ENCODE measurements around the gene SYNJ2. TPM values are rescaled to one million over a fixed set of nuclear protein-coding genes. Genes with fewer than 3 reads are reported as not detected.
"Not testable (repeated sequence)": the region's sequence is repeated elsewhere in the genome, so short reads cannot be mapped to it uniquely, and the experiment has no call there.

SYNJ2 gene
- total and polyA plus RNA-seq, 3 experiments from 2014 or later = 8.7 to 17.5 (median 16.7) TPM

DNA sequence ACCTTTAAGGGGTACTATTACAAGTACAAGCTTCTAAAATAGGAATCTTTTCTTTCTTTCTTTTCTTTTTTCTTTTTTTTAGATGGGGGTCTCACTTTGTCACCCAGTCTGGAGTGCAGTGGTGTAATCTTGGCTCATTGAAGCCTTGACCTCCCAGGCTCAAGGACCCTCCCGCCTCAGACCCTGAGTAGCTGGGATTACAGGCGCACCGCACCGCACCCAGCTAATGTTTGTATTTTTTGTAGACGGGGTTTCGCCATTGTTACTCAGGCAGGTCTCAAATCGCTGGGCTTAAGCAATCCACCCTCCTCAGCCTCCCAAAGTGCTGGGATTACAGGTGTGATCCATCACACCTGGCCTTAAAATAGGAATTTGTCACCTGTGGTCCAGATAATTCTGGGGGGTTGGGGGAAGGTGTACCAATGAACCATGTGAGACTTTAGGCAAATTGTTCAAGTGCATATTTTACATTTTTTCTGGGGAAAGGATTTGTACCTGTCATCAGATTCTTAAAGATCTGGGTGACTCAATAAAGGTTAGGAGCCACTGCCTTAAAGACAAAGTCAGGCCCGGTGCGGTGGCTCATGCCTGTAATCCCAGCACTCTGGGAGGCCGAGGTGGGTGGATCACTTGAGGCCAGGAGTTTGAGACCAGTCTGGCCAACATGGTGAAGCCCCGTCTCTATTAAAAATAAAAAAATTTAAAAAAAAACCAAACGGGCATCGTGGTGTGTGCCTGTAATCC lies 19.7 kb upstream of the SYNJ2 start:
- H3K27me3 Mint-ChIP-seq = peaks cover 7 to 16% of the 10 kb centered on the region in 2 donors
- Histone ChIP-seq H3K27me3 (ENCODE audit: insufficient read depth, low read length, poor library complexity, severe bottlenecking) (no peaks in the 10 kb centered on the region), H3K36me3 (ENCODE audit: insufficient read depth, low read length) (no peaks in the 10 kb centered on the region), H3K27ac (ENCODE audit: low read depth, low read length) (no peak overlapping the region), H3K9me3 (ENCODE audit: low read length) (peaks cover 11% of the 10 kb centered on the region), H3K4me1 (ENCODE audit: insufficient read depth, low read length) (peaks cover 16% of the 10 kb centered on the region), H3K4me3 (ENCODE audit: low read length) (no peak overlapping the region)
- H3K4me1 Mint-ChIP-seq = peaks cover 0 to 8% (median 7%) of the 10 kb centered on the region in 3 donors
- peaks cover 0 to 29% (median 6%) of the 10 kb centered on the region in 3 donors for H3K36me3 Mint-ChIP-seq
- peaks cover 16 to 27% (median 22%) of the 10 kb centered on the region in 5 donors for H3K9me3 Mint-ChIP-seq
- DNase-seq = no peak
- POLR2A ChIA-PET = no interaction called here
- CTCF ChIA-PET = interaction anchor here (1.2 kb wide), 1 partner anchor 16 kb away, joined by 3 read pairs; no protein-coding TSS in a partner anchor
- H3K4me3 Mint-ChIP-seq = no peak overlapping the region
- no peak overlapping the region for H3K27ac Mint-ChIP-seq

GRCh38 chr6:157962601-157963302 lies 18.9 kb upstream of the SYNJ2 start:
- Histone ChIP-seq H3K36me3 (ENCODE audit: insufficient read depth, low read length) (no peaks in the 10 kb centered on the region), H3K4me3 (ENCODE audit: low read length) (no peak overlapping the region), H3K27ac (ENCODE audit: low read depth, low read length) (no peak overlapping the region), H3K9me3 (ENCODE audit: low read length) (peaks cover 11% of the 10 kb centered on the region), H3K27me3 (ENCODE audit: insufficient read depth, low read length, poor library complexity, severe bottlenecking) (no peaks in the 10 kb centered on the region), H3K4me1 (ENCODE audit: insufficient read depth, low read length) (peaks cover 16% of the 10 kb centered on the region)
- H3K4me3 Mint-ChIP-seq = no peak overlapping the region
- H3K4me1 Mint-ChIP-seq = peaks cover 0 to 8% (median 7%) of the 10 kb centered on the region in 3 donors
- ChIA-PET CTCF (no interaction called here), POLR2A (no interaction called here)
- H3K27me3 Mint-ChIP-seq = peaks cover 7 to 16% of the 10 kb centered on the region in 2 donors
- peaks cover 0 to 29% (median 6%) of the 10 kb centered on the region in 3 donors for H3K36me3 Mint-ChIP-seq
- H3K27ac Mint-ChIP-seq = no peak overlapping the region
- no peak for DNase-seq
- peaks cover 16 to 25% (median 21%) of the 10 kb centered on the region in 5 donors for H3K9me3 Mint-ChIP-seq

GRCh38 chr6:157964100-157964499 lies 17.6 kb upstream of the SYNJ2 start:
- Histone ChIP-seq H3K9me3 (ENCODE audit: low read length) (peaks cover 9% of the 10 kb centered on the region), H3K27me3 (ENCODE audit: insufficient read depth, low read length, poor library complexity, severe bottlenecking) (no peaks in the 10 kb centered on the region), H3K4me3 (ENCODE audit: low read length) (no peak overlapping the region), H3K4me1 (ENCODE audit: insufficient read depth, low read length) (peaks cover 16% of the 10 kb centered on the region), H3K36me3 (ENCODE audit: insufficient read depth, low read length) (no peaks in the 10 kb centered on the region), H3K27ac (ENCODE audit: low read depth, low read length) (no peak overlapping the region)
- DNase-seq = no peak
- Mint-ChIP-seq H3K4me1 (peaks cover 0 to 8% (median 7%) of the 10 kb centered on the region in 3 donors), H3K27ac (peak overlapping the region in 1 of 8 donors; percentile 12), H3K36me3 (peaks cover 0 to 22% (median 4%) of the 10 kb centered on the region in 3 donors), H3K9me3 (peaks cover 9 to 14% (median 10%) of the 10 kb centered on the region in 5 donors), H3K4me3 (no peak overlapping the region), H3K27me3 (peaks cover 8 to 21% of the 10 kb centered on the region in 2 donors)
- POLR2A ChIA-PET = no interaction called here
- CTCF ChIA-PET = no interaction called here

DNA sequence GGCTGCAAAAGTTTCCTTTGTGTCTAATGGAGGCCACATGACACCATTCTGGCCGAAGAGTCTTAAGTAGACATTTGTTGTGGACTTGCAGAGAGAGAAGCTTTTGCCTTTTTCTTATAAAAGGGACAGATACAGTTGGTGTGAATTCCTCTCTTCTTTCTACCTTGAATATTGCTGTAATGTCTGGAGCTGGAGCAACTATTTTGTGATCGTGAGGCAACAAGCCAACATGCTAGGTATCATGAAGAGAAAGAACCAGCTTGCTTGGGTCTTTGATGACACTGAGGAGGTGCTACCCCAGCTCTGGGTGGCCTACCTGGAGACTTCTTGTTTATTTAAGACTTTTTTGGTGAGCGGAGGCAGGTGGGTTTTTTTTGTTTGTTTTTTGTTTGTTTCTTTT lies 16.3 kb upstream of the SYNJ2 start:
- no peak overlapping the region for H3K27ac ChIP-seq (ENCODE audit: low read depth, low read length)
- no peaks in the 10 kb centered on the region for H3K27me3 ChIP-seq (ENCODE audit: insufficient read depth, low read length, poor library complexity, severe bottlenecking)
- H3K27me3 Mint-ChIP-seq = peaks cover 1 to 16% of the 10 kb centered on the region in 2 donors
- peaks cover 16% of the 10 kb centered on the region for H3K4me1 ChIP-seq (ENCODE audit: insufficient read depth, low read length)
- H3K4me1 Mint-ChIP-seq = peaks cover 0 to 8% (median 7%) of the 10 kb centered on the region in 3 donors
- ChIA-PET POLR2A (no interaction called here), CTCF (interaction anchor here (1.0 kb wide), 1 partner anchor 14 kb away, joined by 3 read pairs; no protein-coding TSS in a partner anchor)
- no peak overlapping the region for H3K4me3 ChIP-seq (ENCODE audit: low read length)
- no peaks in the 10 kb centered on the region for H3K9me3 ChIP-seq (ENCODE audit: low read length)
- H3K9me3 Mint-ChIP-seq = peaks cover 0 to 5% (median 3%) of the 10 kb centered on the region in 5 donors
- no peak overlapping the region for H3K4me3 Mint-ChIP-seq
- DNase-seq = no peak
- H3K27ac Mint-ChIP-seq = no peak overlapping the region
- peaks cover 0 to 16% (median 1%) of the 10 kb centered on the region in 3 donors for H3K36me3 Mint-ChIP-seq
- no peaks in the 10 kb centered on the region for H3K36me3 ChIP-seq (ENCODE audit: insufficient read depth, low read length)

GRCh38 chr6:157966589-157966977 lies 15.1 kb upstream of the SYNJ2 start:
- H3K27me3 ChIP-seq (ENCODE audit: insufficient read depth, low read length, poor library complexity, severe bottlenecking) = no peaks in the 10 kb centered on the region
- no peak for DNase-seq
- Mint-ChIP-seq H3K27me3 (peaks cover 8 to 16% of the 10 kb centered on the region in 2 donors), H3K36me3 (peaks cover 0 to 12% (median 1%) of the 10 kb centered on the region in 3 donors), H3K27ac (no peak overlapping the region), H3K9me3 (peaks cover 0 to 5% (median 0%) of the 10 kb centered on the region in 5 donors), H3K4me3 (no peak overlapping the region), H3K4me1 (peaks cover 0 to 8% (median 7%) of the 10 kb centered on the region in 3 donors)
- ChIA-PET CTCF (no interaction called here), POLR2A (no interaction called here)
- H3K27ac ChIP-seq (ENCODE audit: low read depth, low read length) = no peak overlapping the region
- no peak overlapping the region for H3K4me3 ChIP-seq (ENCODE audit: low read length)
- H3K36me3 ChIP-seq (ENCODE audit: insufficient read depth, low read length) = no peaks in the 10 kb centered on the region
- no peaks in the 10 kb centered on the region for H3K9me3 ChIP-seq (ENCODE audit: low read length)
- H3K4me1 ChIP-seq (ENCODE audit: insufficient read depth, low read length) = peaks cover 16% of the 10 kb centered on the region

DNA sequence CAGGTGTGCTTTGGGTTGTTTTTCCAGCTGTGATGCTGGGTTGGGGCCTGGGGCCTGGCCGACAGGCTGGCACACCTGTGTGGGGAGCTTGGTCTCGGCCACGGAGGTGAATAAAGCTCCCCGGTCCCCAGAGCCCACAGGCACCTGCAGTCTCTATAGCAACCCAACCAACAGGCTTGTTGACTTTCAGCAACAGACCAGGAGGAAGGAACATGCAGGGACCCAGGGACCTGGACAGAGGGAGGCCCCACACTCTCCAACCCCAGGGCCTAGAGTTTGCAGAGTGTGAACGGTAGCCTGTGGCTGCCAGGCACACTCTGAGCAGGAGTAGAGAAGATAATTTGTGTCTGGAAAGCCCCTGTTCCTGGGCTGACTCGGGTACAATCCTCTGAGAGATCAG lies 14.6 kb upstream of the SYNJ2 start:
- peaks cover 0 to 8% (median 7%) of the 10 kb centered on the region in 3 donors for H3K4me1 Mint-ChIP-seq
- no peak overlapping the region for H3K4me3 Mint-ChIP-seq
- Histone ChIP-seq H3K4me1 (ENCODE audit: insufficient read depth, low read length) (peaks cover 13% of the 10 kb centered on the region), H3K27ac (ENCODE audit: low read depth, low read length) (no peak overlapping the region), H3K4me3 (ENCODE audit: low read length) (no peak overlapping the region), H3K36me3 (ENCODE audit: insufficient read depth, low read length) (no peaks in the 10 kb centered on the region), H3K9me3 (ENCODE audit: low read length) (no peaks in the 10 kb centered on the region), H3K27me3 (ENCODE audit: insufficient read depth, low read length, poor library complexity, severe bottlenecking) (no peaks in the 10 kb centered on the region)
- POLR2A ChIA-PET = no interaction called here
- peaks cover 0 to 12% (median 1%) of the 10 kb centered on the region in 3 donors for H3K36me3 Mint-ChIP-seq
- CTCF ChIA-PET = no interaction called here
- DNase-seq = no peak
- peaks cover 8 to 16% of the 10 kb centered on the region in 2 donors for H3K27me3 Mint-ChIP-seq
- no peak overlapping the region for H3K27ac Mint-ChIP-seq
- peaks cover 0 to 5% (median 0%) of the 10 kb centered on the region in 5 donors for H3K9me3 Mint-ChIP-seq

DNA sequence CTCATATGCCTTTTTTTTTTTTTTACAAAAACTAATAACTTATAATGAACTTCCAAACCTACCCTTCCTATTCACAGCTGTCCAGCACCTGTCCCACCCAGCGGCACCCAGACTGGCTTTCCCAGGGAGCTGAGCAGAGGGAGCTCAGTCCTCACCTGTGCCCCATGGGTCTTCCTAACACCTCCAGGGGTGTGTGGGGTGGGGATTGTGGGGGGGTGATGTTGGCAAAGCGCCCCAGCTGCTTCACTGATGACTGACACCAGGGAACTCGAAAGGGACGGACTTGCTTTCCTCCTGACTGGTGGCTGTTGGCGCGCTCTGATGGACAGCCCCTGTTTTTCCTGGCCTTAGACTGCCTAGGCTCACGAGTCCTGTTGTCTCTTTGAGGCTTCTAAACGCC lies 14.2 kb upstream of the SYNJ2 start:
- Histone ChIP-seq H3K27me3 (ENCODE audit: insufficient read depth, low read length, poor library complexity, severe bottlenecking) (no peaks in the 10 kb centered on the region), H3K9me3 (ENCODE audit: low read length) (no peaks in the 10 kb centered on the region), H3K4me3 (ENCODE audit: low read length) (no peak overlapping the region), H3K36me3 (ENCODE audit: insufficient read depth, low read length) (no peaks in the 10 kb centered on the region), H3K27ac (ENCODE audit: low read depth, low read length) (no peak overlapping the region), H3K4me1 (ENCODE audit: insufficient read depth, low read length) (peaks cover 8% of the 10 kb centered on the region)
- no peak overlapping the region for H3K27ac Mint-ChIP-seq
- H3K4me1 Mint-ChIP-seq = peaks cover 0 to 8% (median 6%) of the 10 kb centered on the region in 3 donors
- no peak for DNase-seq
- POLR2A ChIA-PET = no interaction called here
- peaks cover 8 to 16% of the 10 kb centered on the region in 2 donors for H3K27me3 Mint-ChIP-seq
- H3K4me3 Mint-ChIP-seq = no peak overlapping the region
- CTCF ChIA-PET = interaction anchor here (1.5 kb wide), 1 partner anchor 59 kb away, joined by 3 read pairs; no protein-coding TSS in a partner anchor
- H3K36me3 Mint-ChIP-seq = peaks cover 0 to 12% (median 1%) of the 10 kb centered on the region in 3 donors
- peaks cover 0 to 5% (median 0%) of the 10 kb centered on the region in 5 donors for H3K9me3 Mint-ChIP-seq

GRCh38 chr6:157972177-157972576 lies 9.5 kb upstream of the SYNJ2 start:
- DNase-seq; H3K4me1 ChIP-seq (ENCODE audit: insufficient read depth, low read length); CTCF ChIA-PET; H3K4me3 Mint-ChIP-seq; H3K4me1 Mint-ChIP-seq; H3K27me3 ChIP-seq (ENCODE audit: insufficient read depth, low read length, poor library complexity, severe bottlenecking); H3K4me3 ChIP-seq (ENCODE audit: low read length); H3K36me3 Mint-ChIP-seq; H3K27ac Mint-ChIP-seq; H3K9me3 Mint-ChIP-seq; H3K9me3 ChIP-seq (ENCODE audit: low read length); POLR2A ChIA-PET; H3K27ac ChIP-seq (ENCODE audit: low read depth, low read length); H3K36me3 ChIP-seq (ENCODE audit: insufficient read depth, low read length): not testable (repeated sequence)
- H3K27me3 Mint-ChIP-seq = peaks cover 5 to 13% of the 10 kb centered on the region in 2 donors

Data from CD8-positive, alpha-beta memory T cell (primary cell).